Measurements from ENCODE around the gene CCL4L2. TPM values are rescaled to one million over a fixed set of nuclear protein-coding genes. Genes with fewer than 3 reads are reported as not detected.

Gene CCL4L2
- polyA plus RNA-seq, 1 of the 3 experiments (the other 2 are of a cell fraction): not detected

DNA sequence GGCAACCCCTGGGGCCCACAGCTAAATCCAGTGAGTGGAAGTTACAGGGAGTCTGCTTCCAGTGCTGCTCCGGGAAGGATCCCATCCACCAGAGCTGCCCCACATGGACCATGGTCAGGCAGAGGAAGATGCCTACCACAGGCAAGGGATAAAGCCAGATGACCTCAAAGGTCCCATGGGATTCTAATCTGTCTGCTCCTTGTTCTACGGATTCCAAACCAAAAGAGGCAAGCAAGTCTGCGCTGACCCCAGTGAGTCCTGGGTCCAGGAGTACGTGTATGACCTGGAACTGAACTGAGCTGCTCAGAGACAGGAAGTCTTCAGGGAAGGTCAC is 1.4 kb downstream of the CCL4L2 start:
- Histone ChIP-seq H3K9me3 (no peaks in the 10 kb centered on the region), H3K9ac (no peak overlapping the region), H3F3A (replicated peaks; ENCODE audit: insufficient read depth) (no peaks in the 10 kb centered on the region), H3K36me3 (replicated peaks in 1 of 2; ENCODE audit: control insufficient read depth in 1 of 2, insufficient read depth in 2 of 2, low read length in 1 of 2) (no peaks in the 10 kb centered on the region), H3K4me2 (no peak overlapping the region), H4K20me1 (ENCODE audit: insufficient read depth) (no peaks in the 10 kb centered on the region), H3K9me2 (no peaks in the 10 kb centered on the region), H3K79me2 (ENCODE audit: insufficient read depth) (no peaks in the 10 kb centered on the region), H3K4me1 (ENCODE audit: control insufficient read depth in 1 of 2, insufficient read depth in 2 of 2, low read depth in 1 of 2, low read length in 1 of 2) (no peaks in the 10 kb centered on the region), H3K4me3 (ENCODE audit: low read depth in 2 of 2, low read length in 1 of 2) (no peak overlapping the region), H2AFZ (ENCODE audit: low read depth) (no peak overlapping the region), H3K27ac (ENCODE audit: low read depth in 2 of 2, low read length in 1 of 2) (no peak overlapping the region), H3K27me3 (ENCODE audit: insufficient read depth) (peaks cover 27% of the 10 kb centered on the region; the same call in 1 of the 2 replicates)
- no peak for DNase-seq
- TF ChIP-seq RAD21 (IDR thresholded peaks at IDR 0.05; ENCODE audit: low read length) (no peak), SIN3A (IDR thresholded peaks at IDR 0.05; ENCODE audit: borderline replicate concordance, low read depth, low read length) (no peak), GATA2 (CRISPR knock-in tag; IDR thresholded peaks at IDR 0.05) (no peak), TAF1 (IDR thresholded peaks at IDR 0.05; ENCODE audit: borderline replicate concordance, low read depth, low read length) (no peak), YY1 (IDR thresholded peaks at IDR 0.05; ENCODE audit: low read depth) (no peak), MEF2A (IDR thresholded peaks at IDR 0.05; ENCODE audit: borderline replicate concordance, low read depth) (no peak), FOXM1 (IDR thresholded peaks at IDR 0.05; ENCODE audit: low read depth) (no peak), RCOR1 (IDR thresholded peaks at IDR 0.05; ENCODE audit: low read length) (no peak), FOXJ3 (CRISPR knock-in tag; IDR thresholded peaks at IDR 0.05) (no peak), RXRA (IDR thresholded peaks at IDR 0.05; ENCODE audit: borderline replicate concordance, low read depth) (no peak), EP300 (IDR thresholded peaks at IDR 0.05; ENCODE audit: borderline replicate concordance in 1 of 2, low read depth in 1 of 2, low read length in 1 of 2) (no peak), FOSL2 (IDR thresholded peaks at IDR 0.05; ENCODE audit: borderline replicate concordance, low read depth) (no peak), CHD2 (IDR thresholded peaks at IDR 0.05; ENCODE audit: low read length, partially characterized antibody) (no peak), ELF1 (IDR thresholded peaks at IDR 0.05) (no peak)
- TF ChIP-seq, protein P1, sequence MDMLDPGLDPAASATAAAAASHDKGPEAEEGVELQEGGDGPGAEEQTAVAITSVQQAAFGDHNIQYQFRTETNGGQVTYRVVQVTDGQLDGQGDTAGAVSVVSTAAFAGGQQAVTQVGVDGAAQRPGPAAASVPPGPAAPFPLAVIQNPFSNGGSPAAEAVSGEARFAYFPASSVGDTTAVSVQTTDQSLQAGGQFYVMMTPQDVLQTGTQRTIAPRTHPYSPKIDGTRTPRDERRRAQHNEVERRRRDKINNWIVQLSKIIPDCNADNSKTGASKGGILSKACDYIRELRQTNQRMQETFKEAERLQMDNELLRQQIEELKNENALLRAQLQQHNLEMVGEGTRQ (IDR thresholded peaks at IDR 0.05; ENCODE audit: borderline replicate concordance, low read depth, low read length): no peak
- TF ChIP-seq, protein P2, sequence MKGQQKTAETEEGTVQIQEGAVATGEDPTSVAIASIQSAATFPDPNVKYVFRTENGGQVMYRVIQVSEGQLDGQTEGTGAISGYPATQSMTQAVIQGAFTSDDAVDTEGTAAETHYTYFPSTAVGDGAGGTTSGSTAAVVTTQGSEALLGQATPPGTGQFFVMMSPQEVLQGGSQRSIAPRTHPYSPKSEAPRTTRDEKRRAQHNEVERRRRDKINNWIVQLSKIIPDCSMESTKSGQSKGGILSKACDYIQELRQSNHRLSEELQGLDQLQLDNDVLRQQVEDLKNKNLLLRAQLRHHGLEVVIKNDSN (IDR thresholded peaks at IDR 0.05; ENCODE audit: borderline replicate concordance, low read depth): no peak
- TF ChIP-seq, protein P3, sequence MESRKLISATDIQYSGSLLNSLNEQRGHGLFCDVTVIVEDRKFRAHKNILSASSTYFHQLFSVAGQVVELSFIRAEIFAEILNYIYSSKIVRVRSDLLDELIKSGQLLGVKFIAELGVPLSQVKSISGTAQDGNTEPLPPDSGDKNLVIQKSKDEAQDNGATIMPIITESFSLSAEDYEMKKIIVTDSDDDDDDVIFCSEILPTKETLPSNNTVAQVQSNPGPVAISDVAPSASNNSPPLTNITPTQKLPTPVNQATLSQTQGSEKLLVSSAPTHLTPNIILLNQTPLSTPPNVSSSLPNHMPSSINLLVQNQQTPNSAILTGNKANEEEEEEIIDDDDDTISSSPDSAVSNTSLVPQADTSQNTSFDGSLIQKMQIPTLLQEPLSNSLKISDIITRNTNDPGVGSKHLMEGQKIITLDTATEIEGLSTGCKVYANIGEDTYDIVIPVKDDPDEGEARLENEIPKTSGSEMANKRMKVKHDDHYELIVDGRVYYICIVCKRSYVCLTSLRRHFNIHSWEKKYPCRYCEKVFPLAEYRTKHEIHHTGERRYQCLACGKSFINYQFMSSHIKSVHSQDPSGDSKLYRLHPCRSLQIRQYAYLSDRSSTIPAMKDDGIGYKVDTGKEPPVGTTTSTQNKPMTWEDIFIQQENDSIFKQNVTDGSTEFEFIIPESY (IDR thresholded peaks at IDR 0.05; ENCODE audit: borderline replicate concordance, low read depth): no peak
- TF ChIP-seq, protein P4, sequence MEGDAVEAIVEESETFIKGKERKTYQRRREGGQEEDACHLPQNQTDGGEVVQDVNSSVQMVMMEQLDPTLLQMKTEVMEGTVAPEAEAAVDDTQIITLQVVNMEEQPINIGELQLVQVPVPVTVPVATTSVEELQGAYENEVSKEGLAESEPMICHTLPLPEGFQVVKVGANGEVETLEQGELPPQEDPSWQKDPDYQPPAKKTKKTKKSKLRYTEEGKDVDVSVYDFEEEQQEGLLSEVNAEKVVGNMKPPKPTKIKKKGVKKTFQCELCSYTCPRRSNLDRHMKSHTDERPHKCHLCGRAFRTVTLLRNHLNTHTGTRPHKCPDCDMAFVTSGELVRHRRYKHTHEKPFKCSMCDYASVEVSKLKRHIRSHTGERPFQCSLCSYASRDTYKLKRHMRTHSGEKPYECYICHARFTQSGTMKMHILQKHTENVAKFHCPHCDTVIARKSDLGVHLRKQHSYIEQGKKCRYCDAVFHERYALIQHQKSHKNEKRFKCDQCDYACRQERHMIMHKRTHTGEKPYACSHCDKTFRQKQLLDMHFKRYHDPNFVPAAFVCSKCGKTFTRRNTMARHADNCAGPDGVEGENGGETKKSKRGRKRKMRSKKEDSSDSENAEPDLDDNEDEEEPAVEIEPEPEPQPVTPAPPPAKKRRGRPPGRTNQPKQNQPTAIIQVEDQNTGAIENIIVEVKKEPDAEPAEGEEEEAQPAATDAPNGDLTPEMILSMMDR (IDR thresholded peaks at IDR 0.05): no peak
- POLR2A ChIA-PET: no interaction called here
- 6% methylated on average over 4 of the region's 4 CpGs for WGBS (ENCODE audit: low lambda C conversion rate)
- CTCF ChIA-PET: no interaction called here

All from SK-N-SH (cell line).